H1 (cell line): Measurements from ENCODE around the gene CNGA2.

ENCODE experiments used
- E2F6 ChIP-seq: IDR thresholded peaks from 2 replicates; pipeline ENCODE4 v1.6.1; 2012; ENCODE audit warnings: inconsistent platforms
- EZH2 ChIP-seq: fragments of 200-600 bp; sonication (generic); IDR thresholded peaks from 2 replicates; pipeline ENCODE4 v1.7.1; 2012; ENCODE audit warnings: low read depth, mild to moderate bottlenecking, moderate library complexity, low read length, inconsistent platforms; ENCODE audit not compliant: severe bottlenecking
- GTF2F1 ChIP-seq: IDR thresholded peaks from 2 replicates; pipeline ENCODE4 v1.6.1; 2012; ENCODE audit warnings: low read depth, low read length, improper control_type of control experiment, borderline replicate concordance
- POLR2AphosphoS5 ChIP-seq: IDR thresholded peaks from 2 replicates; pipeline ENCODE4 v1.6.1; 2011; ENCODE audit warnings: low read depth, low read length
- SP1 ChIP-seq: IDR thresholded peaks from 2 replicates; pipeline ENCODE4 v1.6.1; 2011; ENCODE audit warnings: low read depth, low read length
- TAF1 ChIP-seq: IDR thresholded peaks from 2 replicates; pipeline ENCODE4 v1.6.1; 2011; ENCODE audit warnings: mild to moderate bottlenecking, low read depth, low read length
- TF ChIP-seq, protein P1 (sequence below), 3 experiments: IDR thresholded peaks; 1 replicate in 2 of 3; 2 replicates in 1 of 3; pipeline versions ENCODE4 v1.5.1 to v1.6.1; 2011; ENCODE audit warnings: low read length in 3 of 3, mild to moderate bottlenecking in 3 of 3, inconsistent platforms in 2 of 3, low read depth in 1 of 3, moderate library complexity in 1 of 3; ENCODE audit not compliant: insufficient read depth in 1 of 3; ENCODE audit errors: control extremely low read depth in 1 of 3
- TF ChIP-seq, protein P2 (sequence below): IDR thresholded peaks from 2 replicates; pipeline ENCODE4 v1.6.1; 2011; ENCODE audit warnings: low read length, improper control_type of control experiment

DNA sequence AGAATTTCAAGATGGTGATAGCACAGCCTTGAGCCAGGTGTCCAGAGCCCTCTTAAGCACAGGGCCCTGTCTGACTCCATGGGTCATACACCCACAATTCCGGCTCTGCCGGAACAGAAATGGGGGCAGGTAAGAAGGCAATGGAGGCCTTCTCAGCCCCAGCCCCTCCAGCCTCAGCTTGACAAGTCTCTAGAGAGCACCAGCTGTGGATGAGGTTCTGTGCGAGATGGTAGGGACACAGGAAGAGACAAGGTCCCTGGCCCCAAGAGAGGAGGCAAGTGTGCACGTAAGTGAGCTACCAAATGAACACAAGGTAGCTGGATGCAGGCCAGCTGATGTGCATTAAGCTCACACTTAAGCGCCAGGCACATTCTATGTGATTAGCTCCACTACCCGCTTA is 41.7 kb upstream of the CNGA2 start:
- TF ChIP-seq, protein P1, sequence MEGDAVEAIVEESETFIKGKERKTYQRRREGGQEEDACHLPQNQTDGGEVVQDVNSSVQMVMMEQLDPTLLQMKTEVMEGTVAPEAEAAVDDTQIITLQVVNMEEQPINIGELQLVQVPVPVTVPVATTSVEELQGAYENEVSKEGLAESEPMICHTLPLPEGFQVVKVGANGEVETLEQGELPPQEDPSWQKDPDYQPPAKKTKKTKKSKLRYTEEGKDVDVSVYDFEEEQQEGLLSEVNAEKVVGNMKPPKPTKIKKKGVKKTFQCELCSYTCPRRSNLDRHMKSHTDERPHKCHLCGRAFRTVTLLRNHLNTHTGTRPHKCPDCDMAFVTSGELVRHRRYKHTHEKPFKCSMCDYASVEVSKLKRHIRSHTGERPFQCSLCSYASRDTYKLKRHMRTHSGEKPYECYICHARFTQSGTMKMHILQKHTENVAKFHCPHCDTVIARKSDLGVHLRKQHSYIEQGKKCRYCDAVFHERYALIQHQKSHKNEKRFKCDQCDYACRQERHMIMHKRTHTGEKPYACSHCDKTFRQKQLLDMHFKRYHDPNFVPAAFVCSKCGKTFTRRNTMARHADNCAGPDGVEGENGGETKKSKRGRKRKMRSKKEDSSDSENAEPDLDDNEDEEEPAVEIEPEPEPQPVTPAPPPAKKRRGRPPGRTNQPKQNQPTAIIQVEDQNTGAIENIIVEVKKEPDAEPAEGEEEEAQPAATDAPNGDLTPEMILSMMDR (IDR thresholded peaks at IDR 0.05; ENCODE audit: control extremely low read depth in 1 of 3, insufficient read depth in 1 of 3, low read depth in 1 of 3, low read length in 3 of 3) = no peak
- TF ChIP-seq EZH2 (no peak), POLR2AphosphoS5 (no peak), SP1 (no peak), E2F6 (no peak), TAF1 (no peak), GTF2F1 (no peak)
- TF ChIP-seq, protein P2, sequence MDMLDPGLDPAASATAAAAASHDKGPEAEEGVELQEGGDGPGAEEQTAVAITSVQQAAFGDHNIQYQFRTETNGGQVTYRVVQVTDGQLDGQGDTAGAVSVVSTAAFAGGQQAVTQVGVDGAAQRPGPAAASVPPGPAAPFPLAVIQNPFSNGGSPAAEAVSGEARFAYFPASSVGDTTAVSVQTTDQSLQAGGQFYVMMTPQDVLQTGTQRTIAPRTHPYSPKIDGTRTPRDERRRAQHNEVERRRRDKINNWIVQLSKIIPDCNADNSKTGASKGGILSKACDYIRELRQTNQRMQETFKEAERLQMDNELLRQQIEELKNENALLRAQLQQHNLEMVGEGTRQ = no peak
